Choroid plexus epithelial cell (primary cell): ENCODE data around the gene NHS.

Experiments used
- DNase-seq: peaks from one replicate; pipeline ENCODE4 v3.0.0-alpha.2; 2010; ENCODE audit warnings: low read depth
- H3K4me3 ChIP-seq: 2 replicates; pipeline ENCODE4 v1.5.1; 2011; ENCODE audit warnings: low read depth, mild to moderate bottlenecking, control low read depth, low read length, moderate library complexity
- TF ChIP-seq, protein P1 (sequence below): conservative IDR thresholded peaks from 2 replicates; pipeline ENCODE4 v1.5.1; 2011; ENCODE audit warnings: low read depth, mild to moderate bottlenecking, control low read depth, inconsistent platforms, low read length, moderate library complexity

The NHS gene

GRCh38 chrX:17585006-17585405 lies 210.0 kb downstream of the NHS start:
- TF ChIP-seq, protein P1, sequence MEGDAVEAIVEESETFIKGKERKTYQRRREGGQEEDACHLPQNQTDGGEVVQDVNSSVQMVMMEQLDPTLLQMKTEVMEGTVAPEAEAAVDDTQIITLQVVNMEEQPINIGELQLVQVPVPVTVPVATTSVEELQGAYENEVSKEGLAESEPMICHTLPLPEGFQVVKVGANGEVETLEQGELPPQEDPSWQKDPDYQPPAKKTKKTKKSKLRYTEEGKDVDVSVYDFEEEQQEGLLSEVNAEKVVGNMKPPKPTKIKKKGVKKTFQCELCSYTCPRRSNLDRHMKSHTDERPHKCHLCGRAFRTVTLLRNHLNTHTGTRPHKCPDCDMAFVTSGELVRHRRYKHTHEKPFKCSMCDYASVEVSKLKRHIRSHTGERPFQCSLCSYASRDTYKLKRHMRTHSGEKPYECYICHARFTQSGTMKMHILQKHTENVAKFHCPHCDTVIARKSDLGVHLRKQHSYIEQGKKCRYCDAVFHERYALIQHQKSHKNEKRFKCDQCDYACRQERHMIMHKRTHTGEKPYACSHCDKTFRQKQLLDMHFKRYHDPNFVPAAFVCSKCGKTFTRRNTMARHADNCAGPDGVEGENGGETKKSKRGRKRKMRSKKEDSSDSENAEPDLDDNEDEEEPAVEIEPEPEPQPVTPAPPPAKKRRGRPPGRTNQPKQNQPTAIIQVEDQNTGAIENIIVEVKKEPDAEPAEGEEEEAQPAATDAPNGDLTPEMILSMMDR: no peak
- H3K4me3 ChIP-seq: no peak overlapping the region
- no peak for DNase-seq

GRCh38 chrX:17587366-17587765 lies 212.4 kb downstream of the NHS start:
- TF ChIP-seq, protein P1: no peak
- no peak for DNase-seq
- H3K4me3 ChIP-seq: no peak overlapping the region

- TF ChIP-seq, protein P1: no peak
- no peak for DNase-seq
- H3K4me3 ChIP-seq: no peak overlapping the region
Measured at GRCh38 chrX:17588303-17588702, 213.3 kb downstream of the NHS start.

DNA sequence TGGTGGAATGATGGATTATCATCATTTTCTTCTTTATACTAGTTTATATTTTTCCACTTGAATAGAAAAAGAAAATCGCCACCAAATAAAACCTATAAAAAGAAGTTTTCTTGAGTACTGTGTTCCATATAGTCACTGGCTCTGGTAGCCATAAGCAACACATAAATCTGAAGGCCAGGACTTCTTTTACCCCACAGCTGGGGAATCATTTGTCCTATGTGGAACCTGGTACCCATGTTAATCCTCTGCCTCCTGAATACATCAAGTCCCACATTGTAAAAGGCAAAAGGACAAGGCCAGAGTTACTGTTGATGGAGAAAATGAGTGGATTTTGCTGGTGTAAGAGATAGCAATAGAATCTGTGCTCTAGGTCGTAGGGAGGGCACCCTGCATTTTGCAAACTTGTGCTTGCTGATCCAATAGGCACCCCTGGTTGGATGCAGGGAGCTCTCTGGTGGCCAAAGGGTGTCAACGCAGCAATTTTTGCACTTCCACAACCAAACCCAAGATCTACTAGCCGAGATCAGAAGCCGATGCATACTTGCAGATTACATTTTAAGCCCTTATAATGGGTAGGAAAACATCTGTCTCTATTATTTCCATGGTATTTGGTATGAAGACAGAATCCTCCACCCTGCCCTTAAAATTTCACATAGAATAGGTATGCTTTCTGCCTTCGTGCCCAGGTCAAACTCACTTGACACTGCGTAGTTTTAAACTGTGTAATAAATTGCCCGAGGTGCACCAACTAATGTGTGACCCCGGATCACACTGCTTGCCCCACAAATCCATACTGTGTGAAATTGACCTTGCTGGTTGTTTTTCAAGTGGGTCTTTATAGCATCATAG lies 216.1 kb downstream of the NHS start:
- H3K4me3 ChIP-seq: peak overlapping the region; percentile 14
- TF ChIP-seq, protein P1: peak; percentile 85
- peak; percentile 89 for DNase-seq

DNA sequence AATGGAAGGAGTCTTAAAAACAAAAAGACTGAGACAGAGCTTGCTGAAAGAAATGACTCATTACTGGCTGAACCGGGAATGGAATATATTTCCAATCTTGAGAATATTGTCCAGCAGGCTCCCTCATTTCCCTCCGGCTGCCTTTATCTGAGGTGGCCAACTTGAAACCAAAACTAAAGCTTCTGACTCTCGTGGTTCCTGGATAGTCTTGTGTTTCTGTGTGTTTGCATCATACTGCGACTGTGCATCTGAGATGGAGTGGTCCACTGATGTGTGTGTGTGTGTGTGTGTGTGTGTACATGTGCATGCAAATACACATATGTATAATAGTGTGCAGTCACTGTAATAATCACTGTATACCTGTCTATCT lies 216.7 kb downstream of the NHS start:
- TF ChIP-seq, protein P1: peak; percentile 16
- peak; percentile 85 for DNase-seq
- H3K4me3 ChIP-seq: no peak overlapping the region

DNA sequence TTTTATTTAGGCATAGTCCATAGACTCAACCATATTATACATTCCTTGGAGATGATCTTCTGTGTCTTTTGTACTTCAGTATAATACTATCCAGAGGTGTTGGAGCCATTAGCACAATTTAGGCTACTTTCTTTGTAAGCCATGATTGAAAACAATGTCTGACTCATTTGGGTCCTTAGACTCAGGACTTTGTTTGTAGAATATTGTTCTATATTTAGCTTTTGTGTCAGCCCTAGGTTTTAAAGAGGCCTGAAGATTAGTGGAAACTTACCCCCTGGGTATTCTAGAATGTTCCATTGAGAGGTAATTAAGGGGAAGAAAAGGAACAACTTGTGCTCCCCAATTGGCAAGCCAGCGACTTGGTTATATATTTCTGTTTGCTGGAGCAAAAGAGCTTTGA lies 217.1 kb downstream of the NHS start:
- TF ChIP-seq, protein P1: no peak
- peak; percentile 47 for DNase-seq
- no peak overlapping the region for H3K4me3 ChIP-seq

DNA sequence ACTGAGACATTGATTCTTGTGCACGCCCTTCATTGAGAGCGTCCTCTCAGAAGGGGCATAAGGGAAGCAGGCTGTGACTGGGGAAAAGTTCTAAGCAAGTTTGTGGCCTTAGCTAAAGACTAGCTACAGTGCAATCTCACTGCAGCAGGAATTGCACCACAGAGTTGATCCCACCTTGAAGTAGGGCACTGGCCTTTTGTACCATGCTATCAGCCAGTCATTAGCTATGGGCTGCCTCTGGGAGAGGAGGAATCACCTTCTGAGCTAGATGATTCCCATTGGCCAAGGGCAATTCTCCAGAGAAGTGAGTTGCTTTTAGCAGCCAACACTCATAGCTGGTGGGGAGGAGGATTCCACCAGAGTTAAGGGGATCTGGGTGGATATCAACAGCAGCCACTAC lies 219.7 kb downstream of the NHS start:
- TF ChIP-seq, protein P1: no peak
- no peak for DNase-seq
- H3K4me3 ChIP-seq: no peak overlapping the region
